ENCODE measurements around the gene MTR.

GRCh38 chr1:236821091-236821627 lies 26.1 kb downstream of the MTR start:
- TF ChIP-seq CTCF (IDR thresholded peaks at IDR 0.05) (no peak), POLR2A (IDR thresholded peaks at IDR 0.05) (no peak)

All from thyroid gland (tissue), 4 donors.